ENCODE data around the gene SORCS2. TPM values are rescaled to one million over a fixed set of nuclear protein-coding genes. Genes with fewer than 3 reads are reported as not detected.

SORCS2 gene
- total and polyA plus RNA-seq, 2 donors, result 2.2 to 2.7 TPM

GRCh38 chr4:7637139-7637538 is 444.8 kb downstream of the SORCS2 start:
- Histone ChIP-seq H3K4me3 (ENCODE audit: low read length in 2 of 2) (no peak overlapping the region), H3K4me1 (ENCODE audit: control insufficient read depth in 2 of 2, insufficient read depth in 2 of 2, low read length in 2 of 2) (no peaks in the 10 kb centered on the region), H3K27ac (ENCODE audit: low read depth in 1 of 2, low read length in 1 of 2) (no peak overlapping the region), H3K36me3 (ENCODE audit: control insufficient read depth in 2 of 2, insufficient read depth in 2 of 2, low read length in 1 of 2) (no peaks in the 10 kb centered on the region), H3K27me3 (ENCODE audit: control insufficient read depth in 2 of 2, insufficient read depth in 1 of 2, low read length in 1 of 2) (no peaks in the 10 kb centered on the region), H3K9me3 (ENCODE audit: control insufficient read depth in 2 of 2, insufficient read depth in 1 of 2, low read length in 1 of 2) (no peaks in the 10 kb centered on the region)
- DNase-seq (ENCODE audit: low read depth in 6 of 9, low spot score in 9 of 9), result no peak
- WGBS, result 93% methylated on average over 13 of the region's 13 CpGs

- H3K4me1 ChIP-seq (ENCODE audit: control insufficient read depth in 2 of 2, insufficient read depth in 2 of 2, low read length in 2 of 2), result no peaks in the 10 kb centered on the region
- no peaks in the 10 kb centered on the region for H3K36me3 ChIP-seq (ENCODE audit: control insufficient read depth in 2 of 2, insufficient read depth in 2 of 2, low read length in 1 of 2)
- DNase-seq (ENCODE audit: low read depth in 6 of 9, low spot score in 9 of 9), result no peak
- WGBS, result 86% methylated on average over 11 of the region's 11 CpGs
- H3K27ac ChIP-seq (ENCODE audit: low read depth in 1 of 2, low read length in 1 of 2), result no peak overlapping the region
- H3K9me3 ChIP-seq (ENCODE audit: control insufficient read depth in 2 of 2, insufficient read depth in 1 of 2, low read length in 1 of 2), result no peaks in the 10 kb centered on the region
- H3K27me3 ChIP-seq (ENCODE audit: control insufficient read depth in 2 of 2, insufficient read depth in 1 of 2, low read length in 1 of 2), result no peaks in the 10 kb centered on the region
- no peak overlapping the region for H3K4me3 ChIP-seq (ENCODE audit: low read length in 2 of 2)
These were observed 445.6 kb downstream of the SORCS2 start for GRCh38 chr4:7637971-7638370.

GRCh38 chr4:7638489-7638888 is 446.2 kb downstream of the SORCS2 start:
- Histone ChIP-seq H3K27me3 (ENCODE audit: control insufficient read depth in 2 of 2, insufficient read depth in 1 of 2, low read length in 1 of 2) (no peaks in the 10 kb centered on the region), H3K27ac (ENCODE audit: low read depth in 1 of 2, low read length in 1 of 2) (no peak overlapping the region), H3K36me3 (ENCODE audit: control insufficient read depth in 2 of 2, insufficient read depth in 2 of 2, low read length in 1 of 2) (no peaks in the 10 kb centered on the region), H3K4me1 (ENCODE audit: control insufficient read depth in 2 of 2, insufficient read depth in 2 of 2, low read length in 2 of 2) (no peaks in the 10 kb centered on the region), H3K4me3 (ENCODE audit: low read length in 2 of 2) (no peak overlapping the region), H3K9me3 (ENCODE audit: control insufficient read depth in 2 of 2, insufficient read depth in 1 of 2, low read length in 1 of 2) (no peaks in the 10 kb centered on the region)
- no peak for DNase-seq (ENCODE audit: low read depth in 6 of 9, low spot score in 9 of 9)
- 97% methylated on average over 12 of the region's 12 CpGs for WGBS

GRCh38 chr4:7638984-7639789 is 446.8 kb downstream of the SORCS2 start:
- Histone ChIP-seq H3K27me3 (ENCODE audit: control insufficient read depth in 2 of 2, insufficient read depth in 1 of 2, low read length in 1 of 2) (no peaks in the 10 kb centered on the region), H3K4me1 (ENCODE audit: control insufficient read depth in 2 of 2, insufficient read depth in 2 of 2, low read length in 2 of 2) (no peaks in the 10 kb centered on the region), H3K27ac (ENCODE audit: low read depth in 1 of 2, low read length in 1 of 2) (no peak overlapping the region), H3K4me3 (ENCODE audit: low read length in 2 of 2) (no peak overlapping the region), H3K36me3 (ENCODE audit: control insufficient read depth in 2 of 2, insufficient read depth in 2 of 2, low read length in 1 of 2) (no peaks in the 10 kb centered on the region), H3K9me3 (ENCODE audit: control insufficient read depth in 2 of 2, insufficient read depth in 1 of 2, low read length in 1 of 2) (no peaks in the 10 kb centered on the region)
- WGBS, result 70% methylated on average over 7 of the region's 7 CpGs
- DNase-seq (ENCODE audit: low read depth in 6 of 9, low spot score in 9 of 9), result no peak

- Histone ChIP-seq H3K9me3 (ENCODE audit: control insufficient read depth in 2 of 2, insufficient read depth in 1 of 2, low read length in 1 of 2) (peaks cover 0 to 3% of the 10 kb centered on the region in 2 donors), H3K4me1 (ENCODE audit: control insufficient read depth in 2 of 2, insufficient read depth in 2 of 2, low read length in 2 of 2) (no peaks in the 10 kb centered on the region), H3K27me3 (ENCODE audit: control insufficient read depth in 2 of 2, insufficient read depth in 1 of 2, low read length in 1 of 2) (no peaks in the 10 kb centered on the region), H3K27ac (ENCODE audit: low read depth in 1 of 2, low read length in 1 of 2) (no peak overlapping the region), H3K4me3 (ENCODE audit: low read length in 2 of 2) (no peak overlapping the region), H3K36me3 (ENCODE audit: control insufficient read depth in 2 of 2, insufficient read depth in 2 of 2, low read length in 1 of 2) (no peaks in the 10 kb centered on the region)
- DNase-seq (ENCODE audit: low read depth in 6 of 9, low spot score in 9 of 9), result no peak
- 90% methylated on average over 6 of the region's 6 CpGs for WGBS
These were observed 447.8 kb downstream of the SORCS2 start for GRCh38 chr4:7640136-7640535.

GRCh38 chr4:7641712-7642111 is 449.4 kb downstream of the SORCS2 start:
- no peak for DNase-seq (ENCODE audit: low read depth in 6 of 9, low spot score in 9 of 9)
- Histone ChIP-seq H3K4me1 (ENCODE audit: control insufficient read depth in 2 of 2, insufficient read depth in 2 of 2, low read length in 2 of 2) (no peaks in the 10 kb centered on the region), H3K27ac (ENCODE audit: low read depth in 1 of 2, low read length in 1 of 2) (no peak overlapping the region), H3K36me3 (ENCODE audit: control insufficient read depth in 2 of 2, insufficient read depth in 2 of 2, low read length in 1 of 2) (no peaks in the 10 kb centered on the region), H3K4me3 (ENCODE audit: low read length in 2 of 2) (no peak overlapping the region), H3K9me3 (ENCODE audit: control insufficient read depth in 2 of 2, insufficient read depth in 1 of 2, low read length in 1 of 2) (peaks cover 0 to 4% of the 10 kb centered on the region in 2 donors), H3K27me3 (ENCODE audit: control insufficient read depth in 2 of 2, insufficient read depth in 1 of 2, low read length in 1 of 2) (no peaks in the 10 kb centered on the region)

GRCh38 chr4:7642741-7643458 is 450.6 kb downstream of the SORCS2 start:
- no peak for DNase-seq (ENCODE audit: low read depth in 6 of 9, low spot score in 9 of 9)

GRCh38 chr4:7645158-7645557 is 452.8 kb downstream of the SORCS2 start:
- H3K4me3 ChIP-seq (ENCODE audit: low read length in 2 of 2), result no peak overlapping the region
- WGBS, result 95% methylated on average over 1 of the region's 1 CpG
- peaks cover 0 to 4% of the 10 kb centered on the region in 2 donors for H3K9me3 ChIP-seq (ENCODE audit: control insufficient read depth in 2 of 2, insufficient read depth in 1 of 2, low read length in 1 of 2)
- peaks cover 0 to 3% of the 10 kb centered on the region in 2 donors for H3K27me3 ChIP-seq (ENCODE audit: control insufficient read depth in 2 of 2, insufficient read depth in 1 of 2, low read length in 1 of 2)
- H3K27ac ChIP-seq (ENCODE audit: low read depth in 1 of 2, low read length in 1 of 2), result no peak overlapping the region
- no peak for DNase-seq (ENCODE audit: low read depth in 6 of 9, low spot score in 9 of 9)
- H3K36me3 ChIP-seq (ENCODE audit: control insufficient read depth in 2 of 2, insufficient read depth in 2 of 2, low read length in 1 of 2), result no peaks in the 10 kb centered on the region
- no peaks in the 10 kb centered on the region for H3K4me1 ChIP-seq (ENCODE audit: control insufficient read depth in 2 of 2, insufficient read depth in 2 of 2, low read length in 2 of 2)

More at GRCh38 chr4:7642741-7643458, 450.6 kb downstream of the SORCS2 start:
- Histone ChIP-seq H3K4me1 (ENCODE audit: control insufficient read depth in 2 of 2, insufficient read depth in 2 of 2, low read length in 2 of 2) (no peaks in the 10 kb centered on the region), H3K4me3 (ENCODE audit: low read length in 2 of 2) (no peak overlapping the region), H3K9me3 (ENCODE audit: control insufficient read depth in 2 of 2, insufficient read depth in 1 of 2, low read length in 1 of 2) (peaks cover 0 to 4% of the 10 kb centered on the region in 2 donors), H3K27me3 (ENCODE audit: control insufficient read depth in 2 of 2, insufficient read depth in 1 of 2, low read length in 1 of 2) (no peaks in the 10 kb centered on the region), H3K27ac (ENCODE audit: low read depth in 1 of 2, low read length in 1 of 2) (no peak overlapping the region), H3K36me3 (ENCODE audit: control insufficient read depth in 2 of 2, insufficient read depth in 2 of 2, low read length in 1 of 2) (no peaks in the 10 kb centered on the region)
- WGBS, result 81% methylated on average over 9 of the region's 9 CpGs

- Histone ChIP-seq H3K36me3 (ENCODE audit: control insufficient read depth in 2 of 2, insufficient read depth in 2 of 2, low read length in 1 of 2) (no peaks in the 10 kb centered on the region), H3K9me3 (ENCODE audit: control insufficient read depth in 2 of 2, insufficient read depth in 1 of 2, low read length in 1 of 2) (peaks cover 0 to 4% of the 10 kb centered on the region in 2 donors), H3K4me1 (ENCODE audit: control insufficient read depth in 2 of 2, insufficient read depth in 2 of 2, low read length in 2 of 2) (no peaks in the 10 kb centered on the region), H3K27me3 (ENCODE audit: control insufficient read depth in 2 of 2, insufficient read depth in 1 of 2, low read length in 1 of 2) (peaks cover 0 to 6% of the 10 kb centered on the region in 2 donors), H3K27ac (ENCODE audit: low read depth in 1 of 2, low read length in 1 of 2) (no peak overlapping the region), H3K4me3 (ENCODE audit: low read length in 2 of 2) (no peak overlapping the region)
- 97% methylated on average over 23 of the region's 23 CpGs for WGBS
- no peak for DNase-seq (ENCODE audit: low read depth in 6 of 9, low spot score in 9 of 9)
These were observed 453.6 kb downstream of the SORCS2 start for GRCh38 chr4:7645956-7646355.

All from thymus (tissue), 11 donors.